Activated naive CD8-positive, alpha-beta T cell treated with anti-CD3 and anti-CD28 coated beads for 36 hours (primary cell): ENCODE measurements around the gene GCH1. TPM values are rescaled to one million over a fixed set of nuclear protein-coding genes. Genes with fewer than 3 reads are reported as not detected.
A peak's percentile ranks its signal among the peaks of the same experiment; 100 is the strongest.
"Not testable (repeated sequence)": the region's sequence is repeated elsewhere in the genome, so short reads cannot be mapped to it uniquely, and the experiment has no call there.

Source experiments
- DNase-seq: peaks from one replicate; pipeline ENCODE4 v3.0.0; 2021
- H3K27ac Mint-ChIP-seq: one replicate; pipeline ENCODE4 v1.8.0; 2022; ENCODE audit warnings: mild to moderate bottlenecking, moderate library complexity, mixed read lengths
- H3K27me3 Mint-ChIP-seq: one replicate; pipeline ENCODE4 v1.8.0; 2022; ENCODE audit warnings: mild to moderate bottlenecking, mixed read lengths
- H3K36me3 Mint-ChIP-seq: one replicate; pipeline ENCODE4 v1.8.0; 2021; ENCODE audit warnings: mild to moderate bottlenecking, mixed read lengths
- H3K4me1 Mint-ChIP-seq: one replicate; pipeline ENCODE4 v1.8.0; 2021; ENCODE audit warnings: mixed read lengths
- H3K4me3 Mint-ChIP-seq: one replicate; pipeline ENCODE4 v1.8.0; 2022; ENCODE audit warnings: mild to moderate bottlenecking, moderate library complexity, mixed read lengths
- H3K9me3 Mint-ChIP-seq: one replicate; pipeline ENCODE4 v1.8.0; 2022; ENCODE audit warnings: mixed read lengths
- total RNA-seq, 2 experiments: library from RNA; stranded (reverse); gene quantifications; one replicate each; pipeline ENCODE4 v1.2.3, GENCODE V29; 2021

Gene GCH1, protein sequence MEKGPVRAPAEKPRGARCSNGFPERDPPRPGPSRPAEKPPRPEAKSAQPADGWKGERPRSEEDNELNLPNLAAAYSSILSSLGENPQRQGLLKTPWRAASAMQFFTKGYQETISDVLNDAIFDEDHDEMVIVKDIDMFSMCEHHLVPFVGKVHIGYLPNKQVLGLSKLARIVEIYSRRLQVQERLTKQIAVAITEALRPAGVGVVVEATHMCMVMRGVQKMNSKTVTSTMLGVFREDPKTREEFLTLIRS
- 10 to 100 TPM; 45.9 to 47.5 TPM for total RNA-seq

DNA sequence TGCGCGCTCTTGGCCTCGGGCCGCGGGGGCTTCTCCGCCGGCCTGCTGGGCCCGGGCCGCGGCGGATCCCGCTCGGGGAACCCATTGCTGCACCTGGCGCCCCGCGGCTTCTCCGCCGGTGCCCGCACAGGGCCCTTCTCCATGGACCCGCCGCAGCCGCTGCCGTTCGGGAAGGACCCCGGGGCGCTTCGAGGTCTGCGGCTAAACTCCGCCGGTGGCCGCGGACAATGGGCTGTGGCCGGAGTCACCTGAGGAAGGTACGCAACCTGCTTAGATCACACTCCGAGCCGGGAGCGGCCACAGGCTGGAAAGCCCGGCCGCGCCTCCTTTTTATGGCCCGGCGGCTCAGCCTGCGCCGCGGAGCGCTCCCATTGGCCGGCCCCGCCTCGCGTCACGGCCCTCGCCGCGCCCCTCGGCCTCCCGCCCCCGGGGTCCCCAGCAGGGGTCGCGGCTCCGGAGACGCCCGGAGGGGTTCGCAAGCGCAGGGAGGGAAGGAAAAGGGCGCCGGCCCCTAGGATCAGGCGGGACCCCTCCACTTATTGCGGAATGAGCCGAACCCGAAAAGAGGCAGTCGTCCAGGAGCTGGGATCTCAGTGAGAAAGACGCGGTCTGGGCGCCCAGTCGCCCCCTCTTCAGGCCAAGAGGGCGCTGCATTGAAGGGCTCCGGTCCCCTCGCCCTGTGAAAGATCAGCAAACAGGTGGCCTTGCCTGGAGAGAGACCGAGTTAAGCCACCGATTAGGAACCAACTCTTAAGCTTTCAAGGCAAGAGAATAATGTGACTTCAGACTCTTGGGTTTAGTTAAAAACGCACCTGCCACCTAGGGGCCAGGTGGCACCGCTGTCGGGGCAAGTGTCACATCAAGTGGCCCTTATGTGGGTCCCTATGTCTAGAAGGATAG, at the start of gene GCH1:
GCH1 (minus strand) TSS at position 306 of the 900 bp plus-strand sequence; CDS start at position 143, 163 bp downstream.
- Mint-ChIP-seq H3K36me3 (peaks cover 12% of the 10 kb centered on the region), H3K27me3 (no peaks in the 10 kb centered on the region), H3K27ac (peak within 1 kb of the TSS; percentile 84), H3K4me3 (peak within 1 kb of the TSS; percentile 88), H3K4me1 (peaks cover 21% of the 10 kb centered on the region), H3K9me3 (peaks cover 1% of the 10 kb centered on the region)
- peak; percentile 85 for DNase-seq

DNA sequence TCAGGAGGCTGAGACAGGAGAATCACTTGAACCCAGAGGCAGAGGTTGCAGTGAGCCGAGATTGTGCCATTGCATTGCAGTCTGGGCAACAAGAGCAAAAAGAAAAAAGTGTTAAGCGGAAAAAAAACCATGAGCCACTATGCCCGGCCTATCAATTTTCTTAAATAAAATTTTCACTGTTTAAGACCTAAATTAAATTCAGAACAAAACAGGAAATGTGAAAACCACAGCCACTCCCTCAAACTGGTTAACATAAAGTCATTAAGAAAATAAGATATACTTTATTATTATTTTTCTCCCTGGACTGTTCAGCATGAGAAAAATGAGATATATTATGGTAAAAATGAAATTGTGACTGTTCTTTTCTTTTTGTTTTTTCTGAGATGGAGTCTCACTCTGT, 44.6 kb upstream of the GCH1 start:
- no peak overlapping the region for H3K27ac Mint-ChIP-seq
- H3K36me3 Mint-ChIP-seq = peaks cover 62% of the 10 kb centered on the region
- no peak for DNase-seq
- H3K4me1 Mint-ChIP-seq = no peaks in the 10 kb centered on the region
- no peak overlapping the region for H3K4me3 Mint-ChIP-seq
- no peaks in the 10 kb centered on the region for H3K27me3 Mint-ChIP-seq
- H3K9me3 Mint-ChIP-seq = peaks cover 8% of the 10 kb centered on the region

DNA sequence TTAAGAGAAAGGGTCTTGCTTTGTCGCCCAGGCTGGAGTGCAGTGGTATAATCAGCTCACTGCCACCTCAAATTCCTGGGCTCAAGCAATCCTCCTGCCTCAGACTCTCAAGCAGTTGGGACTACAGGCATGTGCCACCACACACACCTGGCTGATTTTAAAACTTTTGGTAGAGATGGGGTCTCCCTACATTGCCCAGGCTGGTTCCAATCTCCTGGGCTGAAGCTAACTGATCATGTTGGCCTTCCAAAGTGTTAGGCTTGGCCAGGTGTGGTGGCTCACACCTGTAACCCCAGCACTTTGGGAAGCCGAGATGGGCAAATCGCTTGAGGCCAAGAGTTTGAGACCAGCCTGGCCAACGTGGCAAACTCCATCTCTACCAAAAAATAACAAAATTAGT, 43.9 kb upstream of the GCH1 start:
- H3K4me3 Mint-ChIP-seq = no peak overlapping the region
- no peak for DNase-seq
- peaks cover 8% of the 10 kb centered on the region for H3K9me3 Mint-ChIP-seq
- H3K27ac Mint-ChIP-seq = no peak overlapping the region
- peaks cover 55% of the 10 kb centered on the region for H3K36me3 Mint-ChIP-seq
- no peaks in the 10 kb centered on the region for H3K27me3 Mint-ChIP-seq
- H3K4me1 Mint-ChIP-seq = no peaks in the 10 kb centered on the region

DNA sequence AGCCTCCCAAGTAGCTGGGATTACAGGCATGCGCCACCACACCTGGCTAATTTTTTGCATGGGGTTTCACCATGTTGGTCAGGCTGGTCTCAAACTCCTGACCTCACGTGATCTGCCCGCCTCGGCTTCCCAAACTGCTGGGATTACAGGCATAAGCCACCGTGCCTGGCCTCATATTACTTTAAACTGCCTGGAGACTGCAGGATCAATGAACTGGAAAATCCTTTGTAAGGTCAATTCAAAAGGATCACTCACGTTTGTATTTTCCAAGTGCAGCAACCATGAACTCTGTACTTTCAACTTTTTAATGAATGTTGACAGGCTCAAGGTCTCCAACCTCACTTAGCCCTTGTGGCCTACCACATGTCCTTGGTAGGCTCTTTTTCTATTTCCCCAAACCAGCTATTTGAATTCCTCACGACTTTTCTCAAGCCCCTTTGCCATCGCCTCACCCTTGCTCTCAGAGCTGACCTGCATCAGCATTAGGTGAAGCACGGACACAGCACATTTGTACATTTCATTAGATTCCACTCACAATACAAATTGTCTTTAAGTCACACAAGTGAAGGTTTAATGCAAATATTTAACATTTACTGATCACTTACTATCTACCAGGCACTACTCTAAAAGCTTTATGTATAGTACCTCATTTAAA, 42.2 kb upstream of the GCH1 start:
- no peak for DNase-seq
- Mint-ChIP-seq H3K4me3 (no peak overlapping the region), H3K27me3 (no peaks in the 10 kb centered on the region), H3K36me3 (peaks cover 52% of the 10 kb centered on the region), H3K9me3 (peaks cover 5% of the 10 kb centered on the region), H3K4me1 (no peaks in the 10 kb centered on the region), H3K27ac (no peak overlapping the region)

DNA sequence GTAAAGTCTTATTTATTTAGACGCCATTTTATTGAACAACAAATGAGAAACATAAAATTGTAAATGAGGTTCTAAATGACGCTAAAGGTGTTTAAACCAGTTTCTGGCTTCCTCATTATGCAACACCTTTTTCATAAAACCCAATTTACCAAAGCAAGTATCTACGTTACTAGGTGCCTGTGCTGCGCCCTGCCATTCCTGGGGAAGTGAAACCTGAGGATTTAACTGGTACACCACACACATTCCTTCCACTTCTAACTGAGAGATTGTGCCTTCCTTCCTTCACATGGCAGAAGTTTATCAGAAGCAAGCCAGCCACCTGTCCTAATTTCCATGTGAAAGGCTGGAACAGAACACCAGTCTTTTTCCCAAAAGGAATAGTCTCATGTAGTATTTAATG, 40.3 kb upstream of the GCH1 start:
- H3K4me1 Mint-ChIP-seq = no peaks in the 10 kb centered on the region
- no peak overlapping the region for H3K27ac Mint-ChIP-seq
- no peaks in the 10 kb centered on the region for H3K9me3 Mint-ChIP-seq
- no peaks in the 10 kb centered on the region for H3K27me3 Mint-ChIP-seq
- peaks cover 37% of the 10 kb centered on the region for H3K36me3 Mint-ChIP-seq
- no peak overlapping the region for H3K4me3 Mint-ChIP-seq
- no peak for DNase-seq

DNA sequence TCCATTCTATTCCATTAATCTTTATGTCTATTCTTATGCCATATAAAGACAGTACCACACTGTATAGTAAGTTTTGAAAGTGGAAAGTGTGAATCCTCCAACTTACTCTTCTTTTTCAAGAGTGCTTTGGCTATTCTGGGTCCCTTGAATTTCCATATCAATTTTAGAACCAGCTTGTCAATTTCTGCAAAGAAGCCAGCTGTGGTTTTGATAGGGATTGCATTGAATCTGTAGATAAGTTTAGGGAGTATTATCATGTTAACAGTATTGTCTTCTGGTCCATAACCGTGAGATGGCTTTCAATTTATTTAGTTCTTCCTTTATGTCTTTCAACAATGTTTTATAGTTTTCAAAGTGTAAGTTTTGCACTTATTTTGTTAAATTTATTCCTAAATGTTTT, 34.2 kb upstream of the GCH1 start:
- no peaks in the 10 kb centered on the region for H3K9me3 Mint-ChIP-seq
- no peaks in the 10 kb centered on the region for H3K4me1 Mint-ChIP-seq
- H3K27me3 Mint-ChIP-seq = no peaks in the 10 kb centered on the region
- H3K4me3 Mint-ChIP-seq = no peak overlapping the region
- H3K27ac Mint-ChIP-seq = no peak overlapping the region
- peaks cover 16% of the 10 kb centered on the region for H3K36me3 Mint-ChIP-seq
- DNase-seq = no peak

DNA sequence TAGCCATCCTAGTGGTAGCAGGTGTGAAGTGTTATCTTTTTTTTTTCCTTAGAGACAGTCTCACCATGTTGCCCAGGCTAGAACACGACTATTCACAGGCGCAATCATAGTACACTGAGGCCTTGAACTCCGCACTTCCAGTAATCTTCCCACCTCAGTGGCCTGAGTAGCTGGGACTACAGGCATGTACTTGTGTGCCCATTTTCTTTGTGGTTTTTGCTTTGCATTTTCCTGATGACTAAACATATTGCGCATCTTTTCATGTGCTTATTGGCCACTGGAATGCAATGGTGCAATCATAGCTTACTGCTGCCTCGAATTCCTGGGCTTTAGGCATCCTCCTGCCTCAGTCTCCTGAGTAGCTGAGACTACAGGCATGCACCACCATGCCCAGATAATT, 33.3 kb upstream of the GCH1 start:
- Mint-ChIP-seq H3K9me3 (no peaks in the 10 kb centered on the region), H3K27me3 (no peaks in the 10 kb centered on the region), H3K4me3 (no peak overlapping the region), H3K27ac (no peak overlapping the region), H3K36me3 (peaks cover 15% of the 10 kb centered on the region), H3K4me1 (peaks cover 2% of the 10 kb centered on the region)
- DNase-seq = no peak

DNA sequence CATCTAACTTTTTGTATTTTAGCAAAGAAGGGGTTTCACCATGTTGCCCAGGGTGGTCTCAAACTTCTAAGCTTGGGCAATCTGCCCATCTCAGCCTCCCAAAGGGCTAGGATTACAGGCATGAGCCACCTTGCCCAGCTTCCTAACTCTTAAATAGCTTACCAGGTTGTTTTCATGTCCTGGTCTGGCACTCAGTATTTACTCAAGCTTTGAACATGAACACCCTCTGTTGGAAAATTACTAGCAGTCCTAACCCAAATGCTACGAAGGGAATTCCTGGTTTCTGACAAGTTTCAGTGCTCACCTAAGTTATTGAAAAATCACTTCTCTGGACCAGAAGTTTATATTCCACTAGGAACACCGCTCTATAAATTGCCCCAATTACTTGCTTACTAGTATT, 32.5 kb upstream of the GCH1 start:
- no peak for DNase-seq
- H3K27ac Mint-ChIP-seq = no peak overlapping the region
- H3K36me3 Mint-ChIP-seq = peaks cover 9% of the 10 kb centered on the region
- H3K27me3 Mint-ChIP-seq = no peaks in the 10 kb centered on the region
- H3K4me1 Mint-ChIP-seq = peaks cover 2% of the 10 kb centered on the region
- no peak overlapping the region for H3K4me3 Mint-ChIP-seq
- no peaks in the 10 kb centered on the region for H3K9me3 Mint-ChIP-seq

DNA sequence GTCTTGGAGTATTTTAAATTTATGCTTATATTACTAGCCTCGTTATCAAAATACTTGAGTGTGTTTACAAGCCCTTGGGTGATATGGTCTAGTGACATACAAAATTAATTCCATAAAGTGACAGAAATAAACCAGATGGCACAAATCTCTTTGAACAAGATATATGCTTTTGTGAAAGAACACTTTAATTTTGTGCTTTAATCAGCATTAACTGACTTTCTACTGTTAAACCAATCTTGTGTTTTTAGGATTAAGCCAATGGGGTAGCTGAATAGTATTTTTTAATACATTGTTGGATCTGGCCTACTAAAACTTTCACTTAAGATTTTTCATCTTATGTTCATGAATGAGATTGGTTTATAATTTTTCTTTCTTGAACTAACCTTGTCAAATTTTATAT, 30.4 kb upstream of the GCH1 start:
- no peak for DNase-seq
- no peaks in the 10 kb centered on the region for H3K27me3 Mint-ChIP-seq
- H3K27ac Mint-ChIP-seq = no peak overlapping the region
- peaks cover 6% of the 10 kb centered on the region for H3K36me3 Mint-ChIP-seq
- no peaks in the 10 kb centered on the region for H3K9me3 Mint-ChIP-seq
- H3K4me1 Mint-ChIP-seq = peaks cover 2% of the 10 kb centered on the region
- H3K4me3 Mint-ChIP-seq = no peak overlapping the region

DNA sequence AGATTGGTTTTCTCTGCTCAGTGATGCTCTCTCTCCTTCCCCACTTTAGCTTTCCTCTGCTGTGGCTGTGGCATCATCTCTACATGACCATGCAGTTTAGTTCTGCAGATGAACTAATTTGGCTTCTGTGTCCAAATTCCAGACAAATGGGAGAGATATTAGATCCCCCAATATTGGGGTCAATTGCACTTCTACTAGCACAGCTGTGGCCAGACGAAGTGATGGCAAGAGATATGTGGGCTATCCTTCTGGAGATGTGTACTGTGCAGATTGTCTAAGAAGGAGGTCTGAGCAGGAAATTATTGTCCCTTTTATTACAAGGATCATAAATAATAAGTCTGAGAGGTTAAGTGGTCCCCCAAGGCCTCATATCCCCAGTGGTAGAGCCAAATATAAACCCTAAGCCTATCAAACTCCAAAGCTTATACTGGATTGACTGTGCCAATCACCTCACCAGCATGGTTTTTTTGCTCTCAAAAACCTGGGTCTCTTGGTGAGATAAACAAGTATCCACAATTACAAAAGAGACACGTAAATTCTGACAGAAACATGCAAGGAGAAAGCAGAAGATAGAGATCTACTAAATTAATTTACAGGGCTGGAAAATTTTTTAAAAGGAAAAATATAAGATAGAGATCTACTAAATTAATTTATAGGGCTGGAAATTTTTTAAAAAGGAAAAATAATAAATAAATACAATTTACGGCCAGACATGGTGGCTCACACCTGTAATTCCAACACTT, 29.1 kb upstream of the GCH1 start:
- peaks cover 2% of the 10 kb centered on the region for H3K4me1 Mint-ChIP-seq

DNA sequence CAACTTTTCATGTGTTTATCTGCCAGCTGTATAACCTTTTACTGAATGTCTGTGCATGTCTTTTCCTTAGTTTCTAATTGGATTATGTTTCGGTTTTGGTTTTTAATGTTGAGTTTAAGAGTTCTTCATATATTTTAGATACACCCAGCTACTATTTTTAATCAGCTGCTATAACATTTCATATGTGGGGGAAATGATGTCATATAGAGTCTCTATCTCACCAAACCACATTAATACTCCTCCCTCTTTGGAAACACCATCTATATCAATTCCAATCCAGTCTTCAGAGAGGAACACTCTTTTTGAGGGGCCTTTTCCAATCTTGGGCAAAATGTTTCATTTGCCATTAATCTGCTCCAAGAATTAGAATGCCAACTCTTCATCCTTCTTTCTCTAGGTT, 28.5 kb upstream of the GCH1 start:
- Mint-ChIP-seq H3K27me3 (peaks cover under 1% of the 10 kb centered on the region), H3K4me3 (no peak overlapping the region), H3K4me1 (peaks cover 2% of the 10 kb centered on the region), H3K27ac (no peak overlapping the region), H3K9me3 (no peaks in the 10 kb centered on the region), H3K36me3 (peaks cover 2% of the 10 kb centered on the region)
- DNase-seq = no peak

More for the DNA sequence above, 29.1 kb upstream of the GCH1 start:
- Mint-ChIP-seq H3K9me3 (no peaks in the 10 kb centered on the region), H3K36me3 (peaks cover 5% of the 10 kb centered on the region), H3K4me3 (no peak overlapping the region), H3K27me3 (no peaks in the 10 kb centered on the region), H3K27ac (no peak overlapping the region)
- no peak for DNase-seq

DNA sequence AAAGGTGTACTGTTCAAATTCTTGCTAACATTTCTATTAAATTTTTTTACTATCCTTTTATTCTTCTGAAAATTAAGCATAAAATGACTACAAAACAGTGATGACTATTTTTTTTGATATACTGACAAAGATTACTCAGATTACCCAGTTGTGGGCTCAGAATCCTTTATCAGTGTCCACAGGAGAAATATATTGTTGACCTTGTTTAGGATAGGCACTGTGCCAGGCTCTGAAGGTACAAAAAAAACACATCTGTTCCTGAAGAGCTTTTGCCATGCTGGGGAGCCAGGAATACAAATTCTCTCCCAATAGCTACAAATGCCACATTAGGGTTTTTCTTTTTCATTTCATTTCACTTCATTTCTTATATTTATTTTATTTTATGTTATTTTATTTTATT, 26.9 kb upstream of the GCH1 start:
- Mint-ChIP-seq H3K9me3 (no peaks in the 10 kb centered on the region), H3K36me3 (peaks cover 2% of the 10 kb centered on the region), H3K27me3 (peaks cover 7% of the 10 kb centered on the region), H3K27ac (no peak overlapping the region), H3K4me3 (no peak overlapping the region), H3K4me1 (peaks cover 2% of the 10 kb centered on the region)
- DNase-seq = no peak

DNA sequence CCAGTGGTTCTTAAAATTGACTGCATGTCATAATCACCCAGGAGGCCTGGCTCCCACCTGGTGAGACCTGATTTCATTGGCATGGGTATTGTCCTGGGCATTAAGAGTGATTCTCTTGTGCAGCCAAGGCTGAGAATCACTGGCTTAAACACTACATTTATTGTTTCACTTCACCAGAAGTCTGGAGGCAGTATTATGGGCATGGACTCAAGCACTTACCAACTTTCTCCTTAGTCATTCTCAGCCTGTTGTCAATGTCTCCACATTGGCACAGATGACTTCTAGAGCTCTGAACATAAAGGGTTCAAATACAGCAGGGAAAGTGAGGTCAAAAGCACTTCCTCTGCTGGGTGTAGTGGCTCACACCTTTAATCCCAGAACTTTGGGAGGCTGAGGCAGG, 25.6 kb upstream of the GCH1 start:
- Mint-ChIP-seq H3K36me3 (peaks cover 2% of the 10 kb centered on the region), H3K4me1 (peaks cover 2% of the 10 kb centered on the region), H3K4me3 (no peak overlapping the region), H3K27ac (no peak overlapping the region), H3K27me3 (peaks cover 7% of the 10 kb centered on the region), H3K9me3 (no peaks in the 10 kb centered on the region)
- no peak for DNase-seq

DNA sequence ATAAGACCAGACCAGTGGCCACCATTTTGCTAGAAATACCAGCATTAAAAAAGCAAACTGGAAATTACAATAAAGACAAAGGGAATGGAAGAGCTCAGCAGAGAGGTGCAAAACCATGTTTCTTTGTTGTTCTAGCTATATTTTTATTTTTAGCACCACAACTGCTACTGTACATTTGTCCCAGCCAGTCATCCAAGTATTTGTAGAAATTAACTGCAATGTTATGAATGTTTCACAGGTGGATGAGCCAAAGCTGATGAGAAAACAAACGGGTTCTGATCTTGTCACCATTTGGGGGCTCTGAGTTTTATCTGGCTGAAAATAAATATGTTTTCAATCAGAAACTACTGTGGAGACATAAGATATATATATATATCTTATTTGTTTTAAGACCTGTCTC, 24.9 kb upstream of the GCH1 start:
- no peak overlapping the region for H3K4me3 Mint-ChIP-seq

DNA sequence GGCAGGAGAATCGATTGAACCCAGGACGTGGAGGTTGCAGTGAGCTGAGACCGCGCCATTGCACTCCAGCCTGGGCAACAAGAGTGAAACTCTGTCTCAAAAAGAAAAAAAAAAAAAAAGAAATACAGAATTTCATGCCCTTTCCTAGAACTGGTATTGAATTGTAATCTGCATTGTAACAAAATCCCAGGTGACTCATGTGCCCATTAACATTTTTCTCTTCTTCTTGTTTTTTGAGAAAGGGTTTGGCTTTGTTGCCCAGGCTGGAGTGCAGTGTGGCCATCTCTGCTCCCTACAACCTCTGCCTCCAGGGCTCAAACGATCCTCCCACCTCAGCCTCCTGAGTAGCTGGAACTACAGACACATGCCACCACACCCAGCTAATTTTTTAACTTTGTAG, 23.9 kb upstream of the GCH1 start:
- H3K4me3 Mint-ChIP-seq, H3K27ac Mint-ChIP-seq, H3K4me1 Mint-ChIP-seq, H3K9me3 Mint-ChIP-seq, H3K36me3 Mint-ChIP-seq, H3K27me3 Mint-ChIP-seq, DNase-seq: not testable (repeated sequence)

More for the DNA sequence above, 24.9 kb upstream of the GCH1 start:
- no peaks in the 10 kb centered on the region for H3K9me3 Mint-ChIP-seq
- H3K36me3 Mint-ChIP-seq = peaks cover 2% of the 10 kb centered on the region
- H3K27ac Mint-ChIP-seq = no peak overlapping the region
- H3K4me1 Mint-ChIP-seq = peaks cover 2% of the 10 kb centered on the region
- DNase-seq = no peak
- H3K27me3 Mint-ChIP-seq = peaks cover 7% of the 10 kb centered on the region
